Right lobe of liver (tissue), 4 donors: Measurements from ENCODE around the gene REG1B.

ENCODE experiments used
- POLR2A ChIP-seq: fragments of 450-650 bp; IDR thresholded peaks from one replicate; pipeline ENCODE4 v1.6.1; 2017; ENCODE audit warnings: antibody characterized with exemption, mild to moderate bottlenecking
- TF ChIP-seq, protein P1 (sequence below), 4 donors: fragments of 200-600 bp in 3 of 4; fragments of 450-650 bp in 1 of 4; IDR thresholded peaks; one replicate each; pipeline versions ENCODE4 v1.5.1 to v1.8.0; 2016 to 2022; ENCODE audit warnings: antibody characterized with exemption in 4 of 4, mild to moderate bottlenecking in 2 of 4
- donor health status: DM: no; HTN: no; CAD: no.
- donor health status: DM: no; HTN: no; CAD: no.
- donor health status: DM: no; HTN: yes; CAD: no.

DNA sequence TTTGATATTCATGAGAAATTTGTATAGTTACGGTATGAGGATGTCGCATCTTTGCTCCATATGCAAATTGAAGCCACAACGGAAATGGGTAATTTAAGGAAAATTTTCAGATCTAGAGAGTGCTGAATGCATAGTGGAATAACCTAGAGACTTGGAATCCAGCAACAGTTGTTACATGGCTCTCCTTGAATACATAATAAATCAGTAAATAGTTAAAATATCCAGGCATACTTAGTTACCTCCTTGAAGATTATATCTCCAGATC lies 37.9 kb upstream of the REG1B start:
- TF ChIP-seq, protein P1, sequence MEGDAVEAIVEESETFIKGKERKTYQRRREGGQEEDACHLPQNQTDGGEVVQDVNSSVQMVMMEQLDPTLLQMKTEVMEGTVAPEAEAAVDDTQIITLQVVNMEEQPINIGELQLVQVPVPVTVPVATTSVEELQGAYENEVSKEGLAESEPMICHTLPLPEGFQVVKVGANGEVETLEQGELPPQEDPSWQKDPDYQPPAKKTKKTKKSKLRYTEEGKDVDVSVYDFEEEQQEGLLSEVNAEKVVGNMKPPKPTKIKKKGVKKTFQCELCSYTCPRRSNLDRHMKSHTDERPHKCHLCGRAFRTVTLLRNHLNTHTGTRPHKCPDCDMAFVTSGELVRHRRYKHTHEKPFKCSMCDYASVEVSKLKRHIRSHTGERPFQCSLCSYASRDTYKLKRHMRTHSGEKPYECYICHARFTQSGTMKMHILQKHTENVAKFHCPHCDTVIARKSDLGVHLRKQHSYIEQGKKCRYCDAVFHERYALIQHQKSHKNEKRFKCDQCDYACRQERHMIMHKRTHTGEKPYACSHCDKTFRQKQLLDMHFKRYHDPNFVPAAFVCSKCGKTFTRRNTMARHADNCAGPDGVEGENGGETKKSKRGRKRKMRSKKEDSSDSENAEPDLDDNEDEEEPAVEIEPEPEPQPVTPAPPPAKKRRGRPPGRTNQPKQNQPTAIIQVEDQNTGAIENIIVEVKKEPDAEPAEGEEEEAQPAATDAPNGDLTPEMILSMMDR (IDR thresholded peaks at IDR 0.05): no peak
- TF ChIP-seq POLR2A: no peak
